Ovary (tissue), 9 donors: ENCODE results near the gene SLAIN1. TPM values are rescaled to one million over a fixed set of nuclear protein-coding genes. Genes with fewer than 3 reads are reported as not detected.

ENCODE experiments used
- DNase-seq, 5 donors: peaks; one replicate each; pipeline ENCODE4 v3.0.0-alpha.2; 2019 to 2020
- H3K27ac ChIP-seq, 2 donors: fragments of 200-600 bp; one replicate each; pipeline versions ENCODE4 v1.5.1 to v1.8.0; 2019 to 2022
- H3K27me3 ChIP-seq: fragments of 200-600 bp; one replicate; pipeline ENCODE4 v1.8.0; 2022
- H3K36me3 ChIP-seq: fragments of 200-600 bp; sonication (generic); one replicate; pipeline ENCODE4 v1.5.1; 2019
- H3K4me1 ChIP-seq: one replicate; pipeline ENCODE4 v1.8.1; 2013; ENCODE audit warnings: mild to moderate bottlenecking, moderate library complexity; ENCODE audit not compliant: insufficient read depth
- H3K4me3 ChIP-seq: fragments of 200-600 bp; sonication (generic); one replicate; pipeline ENCODE4 v1.5.1; 2017
- H3K9me3 ChIP-seq, 2 donors: fragments of 200-600 bp in 1 of 2; sonication (generic) in 1 of 2; one replicate each; pipeline versions ENCODE4 v1.5.1 to v1.8.1; 2013 to 2019; ENCODE audit warnings: mild to moderate bottlenecking in 1 of 2, moderate library complexity in 1 of 2
- EP300 ChIP-seq: sonication (generic); formaldehyde crosslinking; IDR thresholded peaks from one replicate; pipeline ENCODE4 v1.6.1; 2017; ENCODE audit warnings: antibody characterized with exemption
- POLR2A ChIP-seq: fragments of 450-650 bp; IDR thresholded peaks from one replicate; pipeline ENCODE4 v1.6.1; 2017; ENCODE audit warnings: antibody characterized with exemption, mild to moderate bottlenecking, moderate library complexity
- WGBS, 3 donors: extraction: QIAGEN DNeasy Blood & Tissue Kit in 1 of 3; methylation state at CpG; one replicate each; pipeline versions ENCODE4 v1.1.5 to v1.1.7; 2013 to 2017; 5-methylcytosine and 5-hydroxymethylcytosine counted together
- intact Hi-C, 4 donors: fragments of 100-400 bp; cut with DNase I; formaldehyde crosslinking; loops; one replicate each; pipeline versions ENCODE4 v1.11.0 to v1.15.1; 2022 to 2023
- polyA plus RNA-seq, 2 donors: library from polyadenylated mRNA; stranded (reverse); fragments of 200-250 nt in 1 of 2; fragments of 350-450 nt in 1 of 2; fragmentation: Illumina TruSeq in 1 of 2; extraction: RNeasy Lipid Tissue Mini Kit (QIAGEN cat#74804) in 1 of 2; gene quantifications; one replicate each; pipeline ENCODE4 v1.2.3, GENCODE V29; 2013 to 2014
- total RNA-seq, 7 donors: library from RNA; depleted of rRNA in 2 of 7; stranded (reverse); fragments of >200 nt in 2 of 7; fragmentation: NEBNext Ultra II Directional in 3 of 7; extraction: Animal tissue kit (Norgen Biotek cat#: 25700) in 3 of 7; gene quantifications; one replicate each; pipeline versions ENCODE4 v1.1.0 to v1.2.4, GENCODE V29; 2016 to 2023
- TF ChIP-seq, protein P1 (sequence below), 3 donors: fragments of 450-650 bp in 2 of 3; fragments of 200-600 bp in 1 of 3; IDR thresholded peaks; one replicate each; pipeline versions ENCODE4 v1.5.1 to v1.8.0; 2016 to 2022; ENCODE audit warnings: antibody characterized with exemption in 3 of 3, mild to moderate bottlenecking in 1 of 3
- donor health status: DM: no; HTN: no; CAD: no; lungs with moderate emphysema.
- donor health status: DM: no; HTN: no; CAD: no.
- donor health status: Bipolar disorder and iron deficiency.
- donor health status: DM: yes; HTN: yes; CAD: no.
- donor health status: DM: no; HTN: no; CAD: no.
- donor health status: DM: yes; HTN: yes; CAD: no.

SLAIN1 gene
- total and polyA plus RNA-seq, 9 donors, result 4.6 to 24.2 (median 9.8) TPM

DNA sequence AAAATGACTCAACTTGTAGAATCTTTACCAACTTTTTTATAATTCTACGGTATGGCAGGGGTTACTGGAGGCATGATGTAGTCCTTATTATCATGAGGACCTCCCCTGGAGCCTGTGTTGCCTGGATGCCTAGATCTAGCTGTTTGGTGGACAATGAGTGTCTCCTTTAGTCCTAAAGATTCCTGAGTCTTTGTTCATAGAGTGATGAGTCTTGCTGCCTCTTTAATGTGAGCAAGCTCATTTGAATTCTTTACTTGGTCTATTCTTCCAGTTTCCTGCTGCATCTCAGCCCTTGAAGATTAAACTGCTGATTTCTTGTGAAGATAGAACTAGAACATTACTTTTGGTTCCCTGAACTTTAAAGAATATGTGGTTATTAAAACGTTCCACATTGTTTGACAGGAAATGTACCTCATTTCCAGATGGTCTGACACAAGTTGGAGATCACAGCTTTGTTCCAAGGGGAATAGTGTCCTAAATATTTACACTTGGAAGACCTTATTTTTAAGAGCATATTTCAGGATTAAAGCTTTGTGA is 51.9 kb downstream of the SLAIN1 start:
- H3K9me3 ChIP-seq, result no peaks in the 10 kb centered on the region
- intact Hi-C loops, result no loop called here

DNA sequence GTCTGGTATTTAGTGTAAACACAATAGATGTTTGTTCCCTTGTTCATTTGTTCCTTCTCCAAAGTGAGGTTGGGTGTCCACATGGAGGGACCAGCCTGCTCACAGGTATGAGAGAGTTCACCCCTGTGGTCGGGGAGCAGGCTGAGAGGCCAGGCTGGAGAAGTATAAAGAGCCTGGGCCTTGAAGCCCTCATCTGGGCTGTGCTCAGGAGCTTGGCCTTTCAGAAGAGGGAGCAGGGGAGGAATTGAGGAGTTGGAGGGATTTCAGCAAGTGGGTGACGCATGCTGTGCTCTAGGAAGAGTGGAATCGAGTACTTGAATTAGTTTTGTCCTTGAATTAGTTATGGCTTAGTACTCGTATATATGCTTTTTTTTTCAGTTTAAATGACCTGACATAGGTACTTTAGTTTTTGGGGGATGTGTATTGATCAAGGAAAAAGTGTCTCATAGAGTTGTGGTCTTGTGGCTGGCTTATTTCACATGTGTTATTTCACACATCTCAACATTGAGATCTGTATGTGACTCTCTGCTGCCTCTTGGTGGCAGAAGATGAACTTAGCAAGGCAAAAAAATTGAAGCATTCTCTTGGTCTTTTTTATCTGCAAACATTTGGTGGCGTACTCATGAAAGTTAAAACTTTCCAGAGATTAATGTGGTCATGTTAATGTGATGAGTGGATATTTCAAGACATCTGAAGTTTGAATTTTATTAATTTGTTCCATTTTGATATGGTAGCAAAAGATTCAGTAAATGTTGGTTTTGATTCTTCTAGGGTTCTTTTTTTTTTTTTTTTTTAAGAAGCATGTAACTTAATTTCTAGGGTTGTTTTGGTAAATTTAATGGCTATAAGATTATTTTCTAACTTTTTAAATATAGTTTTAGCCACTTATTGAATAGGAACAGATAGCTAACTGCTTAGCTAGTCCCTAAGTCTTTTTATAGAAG is 54.3 kb downstream of the SLAIN1 start:
- WGBS, 3 donors, result 48 to 54% (median 50%) methylated on average over 5 of the region's 5 CpGs
- intact Hi-C loops, result no loop called here

More for the DNA sequence above, 51.9 kb downstream of the SLAIN1 start:
- H3K27me3 ChIP-seq, result no peaks in the 10 kb centered on the region
- H3K36me3 ChIP-seq, result no peaks in the 10 kb centered on the region
- no peak overlapping the region for H3K27ac ChIP-seq
- no peak overlapping the region for H3K4me3 ChIP-seq
- 46 to 48% (median 47%) methylated on average over 2 of the region's 2 CpGs for WGBS, 3 donors
- H3K4me1 ChIP-seq, result no peaks in the 10 kb centered on the region
- DNase-seq, result no peak
- TF ChIP-seq, protein P1, sequence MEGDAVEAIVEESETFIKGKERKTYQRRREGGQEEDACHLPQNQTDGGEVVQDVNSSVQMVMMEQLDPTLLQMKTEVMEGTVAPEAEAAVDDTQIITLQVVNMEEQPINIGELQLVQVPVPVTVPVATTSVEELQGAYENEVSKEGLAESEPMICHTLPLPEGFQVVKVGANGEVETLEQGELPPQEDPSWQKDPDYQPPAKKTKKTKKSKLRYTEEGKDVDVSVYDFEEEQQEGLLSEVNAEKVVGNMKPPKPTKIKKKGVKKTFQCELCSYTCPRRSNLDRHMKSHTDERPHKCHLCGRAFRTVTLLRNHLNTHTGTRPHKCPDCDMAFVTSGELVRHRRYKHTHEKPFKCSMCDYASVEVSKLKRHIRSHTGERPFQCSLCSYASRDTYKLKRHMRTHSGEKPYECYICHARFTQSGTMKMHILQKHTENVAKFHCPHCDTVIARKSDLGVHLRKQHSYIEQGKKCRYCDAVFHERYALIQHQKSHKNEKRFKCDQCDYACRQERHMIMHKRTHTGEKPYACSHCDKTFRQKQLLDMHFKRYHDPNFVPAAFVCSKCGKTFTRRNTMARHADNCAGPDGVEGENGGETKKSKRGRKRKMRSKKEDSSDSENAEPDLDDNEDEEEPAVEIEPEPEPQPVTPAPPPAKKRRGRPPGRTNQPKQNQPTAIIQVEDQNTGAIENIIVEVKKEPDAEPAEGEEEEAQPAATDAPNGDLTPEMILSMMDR (IDR thresholded peaks at IDR 0.05), result no peak
- no peak for TF ChIP-seq POLR2A

DNA sequence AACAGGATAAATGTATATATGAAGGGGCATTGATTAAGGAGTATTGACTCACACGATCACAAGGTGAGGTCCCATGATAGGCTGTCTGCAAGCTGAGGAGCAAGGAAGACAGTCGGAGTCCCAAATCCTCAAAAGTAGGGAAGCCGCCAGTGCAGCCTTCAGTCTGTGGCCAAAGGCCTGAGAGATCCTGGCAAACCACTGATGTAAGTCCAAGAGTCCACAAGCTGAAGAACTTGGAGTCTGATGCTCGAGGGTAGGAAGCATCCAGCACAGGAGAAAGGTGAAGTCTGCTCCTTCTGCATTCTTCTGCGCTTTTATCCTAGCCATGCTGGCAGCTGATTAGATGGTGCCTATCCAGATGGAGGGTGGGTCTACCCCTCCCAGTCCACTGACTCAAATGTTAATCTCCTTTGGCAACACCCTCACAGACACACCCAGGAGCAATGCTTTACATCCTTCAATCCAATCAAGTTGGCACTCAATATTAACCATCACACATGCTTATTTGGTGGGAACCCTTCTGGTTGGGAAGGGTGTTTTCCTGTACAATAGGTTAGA is 55.1 kb downstream of the SLAIN1 start:
- Histone ChIP-seq H3K9me3 (no peaks in the 10 kb centered on the region), H3K4me3 (no peak overlapping the region), H3K36me3 (no peaks in the 10 kb centered on the region), H3K27ac (no peak overlapping the region), H3K4me1 (no peaks in the 10 kb centered on the region), H3K27me3 (no peaks in the 10 kb centered on the region)
- no peak for DNase-seq
- intact Hi-C loops, result no loop called here
- TF ChIP-seq POLR2A, result no peak
- TF ChIP-seq, protein P1 (IDR thresholded peaks at IDR 0.05), result no peak
- WGBS, 3 donors, result 81 to 87% (median 82%) methylated on average over 5 of the region's 5 CpGs

More for the DNA sequence above, 54.3 kb downstream of the SLAIN1 start:
- H3K9me3 ChIP-seq, result no peaks in the 10 kb centered on the region
- H3K36me3 ChIP-seq, result no peaks in the 10 kb centered on the region
- TF ChIP-seq, protein P1 (IDR thresholded peaks at IDR 0.05), result peak in 2 of 3 donors; percentile 33 to 37
- no peak for TF ChIP-seq POLR2A
- no peak for TF ChIP-seq EP300
- no peaks in the 10 kb centered on the region for H3K27me3 ChIP-seq
- H3K27ac ChIP-seq, result no peak overlapping the region
- no peaks in the 10 kb centered on the region for H3K4me1 ChIP-seq
- H3K4me3 ChIP-seq, result no peak overlapping the region
- no peak for DNase-seq

DNA sequence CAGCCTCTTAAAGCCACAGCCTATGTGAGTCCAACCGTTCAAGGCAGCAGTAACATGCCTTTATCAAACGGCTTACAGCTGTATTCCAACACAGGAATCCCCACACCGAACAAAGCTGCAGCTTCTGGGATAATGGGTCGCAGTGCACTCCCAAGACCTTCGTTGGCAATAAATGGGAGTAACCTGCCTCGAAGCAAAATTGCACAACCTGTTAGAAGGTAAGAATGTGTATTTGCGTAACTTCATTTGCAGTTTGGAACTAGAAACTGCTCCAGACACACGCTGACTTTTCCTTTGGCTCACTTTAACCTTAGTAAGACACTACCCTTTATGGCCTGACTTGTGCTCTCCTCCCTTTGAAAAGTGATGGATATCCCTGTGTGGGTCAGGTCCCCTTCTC is 63.4 kb downstream of the SLAIN1 start:
- Histone ChIP-seq H3K4me3 (no peak overlapping the region), H3K27me3 (no peaks in the 10 kb centered on the region), H3K9me3 (no peaks in the 10 kb centered on the region), H3K36me3 (no peaks in the 10 kb centered on the region), H3K27ac (no peak overlapping the region), H3K4me1 (no peaks in the 10 kb centered on the region)
- WGBS, 3 donors, result 36 to 56% (median 44%) methylated on average over 8 of the region's 8 CpGs
- intact Hi-C loops, result no loop called here
- TF ChIP-seq EP300 (no peak), POLR2A (no peak)
- TF ChIP-seq, protein P1 (IDR thresholded peaks at IDR 0.05), result no peak
- DNase-seq, result no peak
